H1 (cell line): ENCODE measurements around the gene RBP3. TPM values are rescaled to one million over a fixed set of nuclear protein-coding genes. Genes with fewer than 3 reads are reported as not detected.

Experiments used
- BRCA1 ChIP-seq: IDR thresholded peaks from 2 replicates; pipeline ENCODE4 v1.6.1; 2012; ENCODE audit warnings: low read depth, low read length, improper control_type of control experiment
- CEBPB ChIP-seq: IDR thresholded peaks from 2 replicates; pipeline ENCODE4 v1.6.1; 2012; ENCODE audit warnings: low read depth, low read length
- KDM1A ChIP-seq: fragments of 200-600, 300-600 bp; sonication (generic); IDR thresholded peaks from 2 replicates; pipeline ENCODE4 v1.7.1; 2016; ENCODE audit warnings: mild to moderate bottlenecking, low read length, borderline replicate concordance
- YY1 ChIP-seq: IDR thresholded peaks from 2 replicates; pipeline ENCODE4 v1.6.1; 2011; ENCODE audit warnings: low read depth, mild to moderate bottlenecking, low read length
- polyA plus RNA-seq, 7 experiments: library from polyadenylated mRNA; depleted of rRNA in 3 of 7; stranded (reverse) in 5 of 7; unstranded in 2 of 7; fragments of >200 nt in 5 of 7; fragments of 200-250 nt in 2 of 7; gene quantifications; 1 replicate in 5 of 7; 2 replicates in 1 of 7; 4 replicates in 1 of 7; pipeline versions ENCODE4 v1.2.1 to v1.2.3, GENCODE V29; 2011 to 2013; ENCODE audit warnings: missing spikeins in 2 of 7, mixed read lengths in 2 of 7
- total RNA-seq: library from RNA; stranded (reverse); fragmentation: NEBNext Ultra II Directional; extraction: Animal tissue kit (Norgen Biotek cat#: 25700); gene quantifications from 2 replicates; pipeline ENCODE4 v1.2.1, GENCODE V29; 2021

Gene RBP3
- total and polyA plus RNA-seq, 2 of the 8 experiments (the other 6 are each of a cell fraction or from before 2014, with no cell fraction given), result not detected

DNA sequence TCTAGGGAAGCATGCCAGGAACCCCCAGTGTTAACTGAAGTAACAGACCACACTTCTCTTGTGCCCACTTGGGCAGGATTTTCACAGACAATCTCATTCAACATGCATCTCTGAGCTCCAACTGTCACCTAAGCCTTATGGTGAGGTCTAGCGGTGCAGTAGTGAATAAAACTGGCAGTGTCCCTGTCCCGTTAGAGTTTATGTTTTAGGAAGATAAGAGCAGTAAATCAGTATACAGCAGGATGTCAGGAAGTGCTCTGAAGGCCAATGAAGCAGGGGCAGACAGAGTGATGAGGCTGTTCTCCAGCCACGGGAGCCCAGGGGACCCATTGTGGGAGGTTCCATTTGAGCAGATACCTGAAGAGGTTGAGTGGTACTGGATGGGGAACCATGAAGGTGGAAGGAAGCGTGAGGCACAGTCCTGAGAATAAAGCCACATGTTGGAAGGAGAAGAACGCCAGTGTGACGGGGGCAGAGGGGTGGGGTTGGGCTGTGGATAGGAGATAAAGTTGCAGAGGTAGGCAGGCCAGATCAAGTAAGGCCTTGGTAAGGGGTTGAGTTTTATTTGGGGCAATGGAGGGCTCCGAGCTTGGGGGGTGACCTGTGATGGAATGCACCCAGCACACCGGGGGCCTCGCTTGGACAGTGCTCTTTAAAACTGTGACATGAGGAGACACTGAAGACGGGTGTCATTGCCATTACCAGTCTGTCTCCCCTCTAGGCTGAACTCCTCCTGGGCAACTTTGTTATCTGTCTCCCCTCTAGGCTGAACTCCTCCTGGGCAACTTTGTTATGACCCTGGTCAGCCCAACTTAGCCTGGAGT, 41.6 kb upstream of the RBP3 start (continued):
- no peak for TF ChIP-seq BRCA1
- no peak for TF ChIP-seq KDM1A
- TF ChIP-seq YY1, result no peak
- TF ChIP-seq CEBPB, result no peak
